GM12878 (cell line): ENCODE data around the gene GJB4. TPM values are rescaled to one million over a fixed set of nuclear protein-coding genes. Genes with fewer than 3 reads are reported as not detected.

Experiments
- ATAC-seq: fragments of 200-7000 bp; cut with Tn5 transposase; 3 replicates; pipeline ENCODE4 v1.9.1; 2020; ENCODE audit warnings: mild to moderate bottlenecking, moderate library complexity
- BruUV-seq: library from RNA; stranded (reverse); fragments of 400-500 nt; replicated peaks from 2 replicates; lab custom pipeline; 2021; lab: Mats Ljungman, UMichigan
- CTCF ChIA-PET: fragments of 300-600 bp; sonication (Branson Sonifier 250); formaldehyde crosslinking; extraction: SDS; loops from one replicate; lab custom pipeline; 2021; ENCODE audit warnings: inconsistent platforms; lab: Yijun Ruan, JAX
- POLR2A ChIA-PET: fragments of 350-600 bp; formaldehyde crosslinking; extraction: SDS; loops from one replicate; lab custom pipeline; 2021; ENCODE audit warnings: inconsistent platforms; lab: Charles Lee
- RAD21 ChIA-PET: fragments of 300-600 bp; sonication (Branson Sonifier 250); formaldehyde crosslinking; loops from one replicate; lab custom pipeline; 2023; ENCODE audit warnings: antibody characterized with exemption; ENCODE audit not compliant: unreplicated experiment; lab: Charles Lee
- SMC1A ChIA-PET: fragments of 300-600 bp; sonication (Branson Sonifier 250); formaldehyde crosslinking; loops from one replicate; lab custom pipeline; 2023; ENCODE audit not compliant: unreplicated experiment, uncharacterized antibody; lab: Charles Lee
- DNase-seq: peaks from one replicate; pipeline ENCODE4 v3.0.0-alpha.2; 2011; ENCODE audit warnings: low read depth, low spot score
- FAIRE-seq: peaks from 3 replicates; lab custom pipeline; 2011; peaks lifted over from hg19 to GRCh38; lab: Jason Lieb, UNC
- H2AFZ ChIP-seq: 2 replicates; pipeline ENCODE4 v1.6.0; 2011; ENCODE audit warnings: low read depth, low read length, control low read depth; ENCODE audit not compliant: control insufficient read depth
- H3K27ac ChIP-seq: 2 replicates; pipeline ENCODE4 v1.5.1; 2011; ENCODE audit warnings: control low read depth; ENCODE audit not compliant: control insufficient read depth, insufficient read depth
- H3K27me3 ChIP-seq, 2 experiments: replicated peaks in 1 of 2; 2 replicates each; pipeline versions ENCODE4 v1.6.0 to v1.6.1; 2011; ENCODE audit warnings: low read length in 1 of 2; ENCODE audit not compliant: control insufficient read depth in 2 of 2, insufficient read depth in 2 of 2
- H3K36me3 ChIP-seq, 2 experiments: 2 replicates each; pipeline ENCODE4 v1.5.1; 2011; ENCODE audit warnings: low read length in 1 of 2; ENCODE audit not compliant: control insufficient read depth in 2 of 2, insufficient read depth in 2 of 2
- H3K4me1 ChIP-seq: 2 replicates; pipeline ENCODE4 v1.6.1; 2011; ENCODE audit warnings: mild to moderate bottlenecking, low read length, moderate library complexity, mixed read lengths; ENCODE audit not compliant: control insufficient read depth, insufficient read depth
- H3K4me2 ChIP-seq: 2 replicates; pipeline ENCODE4 v1.6.0; 2011; ENCODE audit warnings: control low read depth; ENCODE audit not compliant: control insufficient read depth, insufficient read depth
- H3K4me3 ChIP-seq: fragments of 200-600 bp; sonication (generic); 2 replicates; pipeline ENCODE4 v1.5.1; 2016
- H3K79me2 ChIP-seq: 2 replicates; pipeline ENCODE4 v1.6.0; 2011; ENCODE audit warnings: low read length; ENCODE audit not compliant: control insufficient read depth, insufficient read depth
- H3K9ac ChIP-seq: 2 replicates; pipeline ENCODE4 v1.8.0; 2011; ENCODE audit warnings: low read length, control low read depth, mixed read lengths; ENCODE audit not compliant: control insufficient read depth, insufficient read depth
- H3K9me3 ChIP-seq: replicated peaks from 3 replicates; pipeline ENCODE4 v1.5.1; 2011; ENCODE audit warnings: mild to moderate bottlenecking, low read length; ENCODE audit not compliant: control insufficient read depth, insufficient read depth
- H4K20me1 ChIP-seq: 2 replicates; pipeline ENCODE4 v1.6.0; 2011; ENCODE audit not compliant: control insufficient read depth, insufficient read depth
- BHLHE40 ChIP-seq, 2 experiments: fragments of 450-650 bp in 1 of 2; IDR thresholded peaks; 2 replicates each; pipeline ENCODE4 v1.6.1; 2011 to 2017; ENCODE audit warnings: low read depth in 2 of 2, borderline replicate concordance in 1 of 2, improper control_type of control experiment in 1 of 2, low read length in 1 of 2, mild to moderate bottlenecking in 1 of 2
- CBX3 ChIP-seq: fragments of 200-600 bp; sonication (generic); IDR thresholded peaks from 2 replicates; pipeline ENCODE4 v1.6.1; 2016; ENCODE audit warnings: low read depth, borderline replicate concordance
- CREM ChIP-seq: IDR thresholded peaks from 2 replicates; pipeline ENCODE4 v1.6.1; 2014; ENCODE audit warnings: antibody characterized with exemption, low read depth
- EZH2 ChIP-seq: IDR thresholded peaks from 2 replicates; pipeline ENCODE4 v1.6.1; 2012; ENCODE audit warnings: low read depth, mild to moderate bottlenecking, control low read depth, inconsistent platforms, low read length, borderline replicate concordance; ENCODE audit not compliant: control insufficient read depth
- GATAD2B ChIP-seq: fragments of 450-650 bp; conservative IDR thresholded peaks from 2 replicates; pipeline ENCODE4 v1.6.1; 2017; ENCODE audit warnings: low read depth, mild to moderate bottlenecking, moderate library complexity
- KDM1A ChIP-seq: fragments of 200-600 bp; sonication (generic); IDR thresholded peaks from 2 replicates; pipeline ENCODE4 v1.6.1; 2016; ENCODE audit warnings: borderline replicate concordance
- NFYA ChIP-seq: IDR thresholded peaks from 2 replicates; pipeline ENCODE4 v1.6.1; 2011; ENCODE audit warnings: low read depth, mild to moderate bottlenecking, low read length, improper control_type of control experiment, borderline replicate concordance
- PAX8 ChIP-seq: fragments of 450-650 bp; IDR thresholded peaks from 2 replicates; pipeline ENCODE4 v1.6.1; 2017; ENCODE audit warnings: mild to moderate bottlenecking, moderate library complexity
- RFX5 ChIP-seq: IDR thresholded peaks from 2 replicates; pipeline ENCODE4 v1.6.1; 2011; ENCODE audit warnings: low read depth, low read length, improper control_type of control experiment
- STAT1 ChIP-seq: fragments of 450-650 bp; conservative IDR thresholded peaks from 2 replicates; pipeline ENCODE4 v1.6.1; 2014; ENCODE audit warnings: antibody characterized with exemption, mild to moderate bottlenecking
- TARDBP ChIP-seq: IDR thresholded peaks from 2 replicates; pipeline ENCODE4 v1.6.1; 2016; ENCODE audit warnings: borderline replicate concordance
- TBL1XR1 ChIP-seq: IDR thresholded peaks from 2 replicates; pipeline ENCODE4 v1.6.1; 2012; ENCODE audit warnings: low read depth, low read length, improper control_type of control experiment
- TCF7 ChIP-seq: IDR thresholded peaks from 2 replicates; pipeline ENCODE4 v1.6.1; 2014; ENCODE audit warnings: antibody characterized with exemption, borderline replicate concordance
- WRNIP1 ChIP-seq: IDR thresholded peaks from 2 replicates; pipeline ENCODE4 v1.6.1; 2011; ENCODE audit warnings: low read depth, low read length, improper control_type of control experiment, borderline replicate concordance
- ZNF24 ChIP-seq: fragments of 450-650 bp; IDR thresholded peaks from 2 replicates; pipeline ENCODE4 v1.6.1; 2017; ENCODE audit warnings: antibody characterized with exemption, mild to moderate bottlenecking
- WGBS: methylation state at CpG from one replicate; pipeline ENCODE4 v1.1.6; 2016; ENCODE audit warnings: low lambda C conversion rate; ENCODE audit not compliant: insufficient replicate concordance, insufficient coverage; ENCODE audit errors: missing lambda C conversion rate; 5-methylcytosine and 5-hydroxymethylcytosine counted together
- in situ Hi-C: fragments of 300-500 bp; cut with MboI; formaldehyde crosslinking; loops from 9 replicates; pipeline ENCODE4 v1.14.3; 2018; ENCODE audit warnings: mixed read lengths
- intact Hi-C: fragments of 100-400 bp; cut with micrococcal nuclease; formaldehyde crosslinking; loops from one replicate; pipeline ENCODE4 v1.14.2; 2022; ENCODE audit not compliant: unreplicated experiment
- polyA plus RNA-seq, 11 experiments: library from polyadenylated mRNA; depleted of rRNA in 4 of 11; unstranded in 6 of 11; stranded (reverse) in 5 of 11; fragments of >200 nt; fragmentation: Nextera tagmentation in 4 of 11; fragmentation: Illumina TruSeq in 1 of 11; extraction: Ambion mirVana in 4 of 11; extraction: Trizol in 1 of 11; gene quantifications; 1 replicate in 1 of 11; 2 replicates in 10 of 11; pipeline versions ENCODE4 v1.2.1 to v1.2.3, GENCODE V29; 2011 to 2016; ENCODE audit warnings: inconsistent platforms in 2 of 11, missing spikeins in 2 of 11, low read depth in 1 of 11
- total RNA-seq, 4 experiments: library from RNA; depleted of rRNA in 3 of 4; stranded (reverse); fragments of >200 nt in 3 of 4; fragmentation: Illumina TruSeq in 1 of 4; extraction: Trizol in 1 of 4; gene quantifications; 2 replicates each; pipeline versions ENCODE4 v1.2.1 to v1.2.3, GENCODE V29; 2013 to 2021
- TF ChIP-seq, protein P1 (sequence below): fragments of 150-350 bp; IDR thresholded peaks from 2 replicates; pipeline ENCODE4 v1.6.1; 2016; ENCODE audit warnings: low read depth, low read length
- TF ChIP-seq, protein P2 (sequence below): IDR thresholded peaks from 2 replicates; pipeline ENCODE4 v1.6.1; 2012; ENCODE audit warnings: mild to moderate bottlenecking, low read depth, low read length

Gene GJB4
- total and polyA plus RNA-seq, 10 of the 15 experiments (the other 5 are each of a cell fraction or from before 2014, with no cell fraction given), result not detected

DNA sequence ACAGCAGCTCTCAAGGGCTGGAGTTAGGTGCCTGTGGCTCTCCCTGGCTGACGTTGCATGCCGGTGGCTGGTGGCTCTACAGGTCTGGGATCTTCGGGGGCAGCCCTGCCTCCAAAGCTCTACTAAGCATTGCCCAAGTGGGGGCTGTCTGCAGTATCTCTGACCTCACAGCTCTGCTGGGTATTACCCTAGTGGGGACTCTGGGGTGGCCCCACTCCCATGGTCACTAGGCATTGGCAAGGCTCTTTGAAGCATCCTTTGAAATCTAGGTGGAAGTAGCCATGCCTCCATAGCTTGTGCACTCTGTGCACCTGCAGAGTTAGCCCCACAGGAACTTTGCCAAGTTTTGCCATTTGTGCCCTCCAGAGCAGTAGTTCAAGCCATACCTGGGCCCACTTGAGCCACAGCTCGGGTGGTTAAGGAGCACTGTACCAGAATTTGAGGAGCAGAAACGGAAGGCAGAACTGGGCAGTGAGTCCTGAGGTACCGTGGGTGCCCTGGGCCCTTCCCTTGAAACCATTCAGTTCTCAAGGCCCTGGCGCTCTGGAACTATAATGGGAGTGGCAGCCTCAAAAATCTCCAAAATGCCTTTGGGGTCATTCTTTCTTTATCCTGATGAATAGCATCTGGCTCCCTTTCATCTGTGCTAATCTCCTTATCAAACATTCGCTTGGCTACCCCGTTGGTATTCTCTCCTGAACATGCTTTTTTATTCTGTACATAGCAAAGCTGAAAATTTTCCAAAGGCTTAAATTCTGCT lies 48.7 kb downstream of the GJB4 start:
- no peaks in the 10 kb centered on the region for H3K27me3 ChIP-seq
- H3K79me2 ChIP-seq, result no peaks in the 10 kb centered on the region
- H3K36me3 ChIP-seq, result no peaks in the 10 kb centered on the region
- TF ChIP-seq NFYA (no peak), KDM1A (no peak), GATAD2B (no peak), BHLHE40 (IDR thresholded peaks at IDR 0.05; ENCODE audit: borderline replicate concordance in 1 of 2, low read depth in 2 of 2, low read length in 1 of 2) (no peak), TCF7 (no peak), RFX5 (no peak), TARDBP (no peak), PAX8 (no peak), STAT1 (no peak), ZNF24 (no peak), WRNIP1 (no peak), EZH2 (no peak), CREM (no peak), TBL1XR1 (no peak), CBX3 (no peak)
- TF ChIP-seq, protein P1, sequence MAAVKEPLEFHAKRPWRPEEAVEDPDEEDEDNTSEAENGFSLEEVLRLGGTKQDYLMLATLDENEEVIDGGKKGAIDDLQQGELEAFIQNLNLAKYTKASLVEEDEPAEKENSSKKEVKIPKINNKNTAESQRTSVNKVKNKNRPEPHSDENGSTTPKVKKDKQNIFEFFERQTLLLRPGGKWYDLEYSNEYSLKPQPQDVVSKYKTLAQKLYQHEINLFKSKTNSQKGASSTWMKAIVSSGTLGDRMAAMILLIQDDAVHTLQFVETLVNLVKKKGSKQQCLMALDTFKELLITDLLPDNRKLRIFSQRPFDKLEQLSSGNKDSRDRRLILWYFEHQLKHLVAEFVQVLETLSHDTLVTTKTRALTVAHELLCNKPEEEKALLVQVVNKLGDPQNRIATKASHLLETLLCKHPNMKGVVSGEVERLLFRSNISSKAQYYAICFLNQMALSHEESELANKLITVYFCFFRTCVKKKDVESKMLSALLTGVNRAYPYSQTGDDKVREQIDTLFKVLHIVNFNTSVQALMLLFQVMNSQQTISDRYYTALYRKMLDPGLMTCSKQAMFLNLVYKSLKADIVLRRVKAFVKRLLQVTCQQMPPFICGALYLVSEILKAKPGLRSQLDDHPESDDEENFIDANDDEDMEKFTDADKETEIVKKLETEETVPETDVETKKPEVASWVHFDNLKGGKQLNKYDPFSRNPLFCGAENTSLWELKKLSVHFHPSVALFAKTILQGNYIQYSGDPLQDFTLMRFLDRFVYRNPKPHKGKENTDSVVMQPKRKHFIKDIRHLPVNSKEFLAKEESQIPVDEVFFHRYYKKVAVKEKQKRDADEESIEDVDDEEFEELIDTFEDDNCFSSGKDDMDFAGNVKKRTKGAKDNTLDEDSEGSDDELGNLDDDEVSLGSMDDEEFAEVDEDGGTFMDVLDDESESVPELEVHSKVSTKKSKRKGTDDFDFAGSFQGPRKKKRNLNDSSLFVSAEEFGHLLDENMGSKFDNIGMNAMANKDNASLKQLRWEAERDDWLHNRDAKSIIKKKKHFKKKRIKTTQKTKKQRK, result no peak
- TF ChIP-seq, protein P2, sequence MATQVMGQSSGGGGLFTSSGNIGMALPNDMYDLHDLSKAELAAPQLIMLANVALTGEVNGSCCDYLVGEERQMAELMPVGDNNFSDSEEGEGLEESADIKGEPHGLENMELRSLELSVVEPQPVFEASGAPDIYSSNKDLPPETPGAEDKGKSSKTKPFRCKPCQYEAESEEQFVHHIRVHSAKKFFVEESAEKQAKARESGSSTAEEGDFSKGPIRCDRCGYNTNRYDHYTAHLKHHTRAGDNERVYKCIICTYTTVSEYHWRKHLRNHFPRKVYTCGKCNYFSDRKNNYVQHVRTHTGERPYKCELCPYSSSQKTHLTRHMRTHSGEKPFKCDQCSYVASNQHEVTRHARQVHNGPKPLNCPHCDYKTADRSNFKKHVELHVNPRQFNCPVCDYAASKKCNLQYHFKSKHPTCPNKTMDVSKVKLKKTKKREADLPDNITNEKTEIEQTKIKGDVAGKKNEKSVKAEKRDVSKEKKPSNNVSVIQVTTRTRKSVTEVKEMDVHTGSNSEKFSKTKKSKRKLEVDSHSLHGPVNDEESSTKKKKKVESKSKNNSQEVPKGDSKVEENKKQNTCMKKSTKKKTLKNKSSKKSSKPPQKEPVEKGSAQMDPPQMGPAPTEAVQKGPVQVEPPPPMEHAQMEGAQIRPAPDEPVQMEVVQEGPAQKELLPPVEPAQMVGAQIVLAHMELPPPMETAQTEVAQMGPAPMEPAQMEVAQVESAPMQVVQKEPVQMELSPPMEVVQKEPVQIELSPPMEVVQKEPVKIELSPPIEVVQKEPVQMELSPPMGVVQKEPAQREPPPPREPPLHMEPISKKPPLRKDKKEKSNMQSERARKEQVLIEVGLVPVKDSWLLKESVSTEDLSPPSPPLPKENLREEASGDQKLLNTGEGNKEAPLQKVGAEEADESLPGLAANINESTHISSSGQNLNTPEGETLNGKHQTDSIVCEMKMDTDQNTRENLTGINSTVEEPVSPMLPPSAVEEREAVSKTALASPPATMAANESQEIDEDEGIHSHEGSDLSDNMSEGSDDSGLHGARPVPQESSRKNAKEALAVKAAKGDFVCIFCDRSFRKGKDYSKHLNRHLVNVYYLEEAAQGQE, result no peak
- no TSS peak for BruUV-seq
- no peaks in the 10 kb centered on the region for H3K4me1 ChIP-seq
- no peaks in the 10 kb centered on the region for H3K9me3 ChIP-seq
- H2AFZ ChIP-seq, result no peak overlapping the region
- SMC1A ChIA-PET, result no interaction called here
- no peak for FAIRE-seq
- intact Hi-C loops, result no loop called here
- no peaks in the 10 kb centered on the region for H4K20me1 ChIP-seq
- in situ Hi-C loops, result no loop called here
- RAD21 ChIA-PET, result no interaction called here
- no peak overlapping the region for H3K9ac ChIP-seq
- H3K27ac ChIP-seq, result no peak overlapping the region
- no peak for DNase-seq
- 48% methylated on average over 9 of the region's 9 CpGs for WGBS
- no peak overlapping the region for H3K4me3 ChIP-seq
- CTCF ChIA-PET, result no interaction called here
- POLR2A ChIA-PET, result no interaction called here
- no peak overlapping the region for H3K4me2 ChIP-seq
- ATAC-seq, result no peak
